Measurements from ENCODE around the gene USP7.

Gene USP7

GRCh38 chr16:8951447-8952280 lies 12.0 kb downstream of the USP7 start:
- Histone ChIP-seq H3F3A (ENCODE audit: control insufficient read depth, insufficient read depth) (peaks cover 26% of the 10 kb centered on the region), H3K36me3 (ENCODE audit: control insufficient read depth, low read length) (no peaks in the 10 kb centered on the region; the same call in 1 of the 2 replicates), H4K20me1 (ENCODE audit: control insufficient read depth, insufficient read depth, low read depth, low read length) (peaks cover 60% of the 10 kb centered on the region), H3K9me3 (ENCODE audit: control insufficient read depth, insufficient read depth, low read length) (no peaks in the 10 kb centered on the region), H3K27me3 (ENCODE audit: control insufficient read depth, low read length) (no peaks in the 10 kb centered on the region), H3K4me1 (ENCODE audit: control insufficient read depth, low read length) (peaks cover 96% of the 10 kb centered on the region), H3K9me2 (replicated peaks; ENCODE audit: control insufficient read depth, low read length) (no peaks in the 10 kb centered on the region), H3K27ac (ENCODE audit: low read depth, low read length) (peak overlapping the region; percentile 65), H3K4me3 (ENCODE audit: low read length) (peak overlapping the region; percentile 63), H3K4me2 (ENCODE audit: low read length) (peak overlapping the region; percentile 100), H3K79me2 (ENCODE audit: control insufficient read depth, low read length) (peaks cover 96% of the 10 kb centered on the region)
- no peak for TF ChIP-seq EZH2phosphoT487 (IDR thresholded peaks at IDR 0.05; ENCODE audit: borderline replicate concordance, low read length)
- no peak for TF ChIP-seq CTCF (IDR thresholded peaks at IDR 0.05; ENCODE audit: low read depth, low read length, poor library complexity, severe bottlenecking)

- peak overlapping the region; percentile 100 for H3K4me2 ChIP-seq (ENCODE audit: low read length)
Measured at GRCh38 chr16:8950580-8951077, 13.1 kb downstream of the USP7 start.

GRCh38 chr16:8949536-8950418 lies 13.9 kb downstream of the USP7 start:
- Histone ChIP-seq H3K4me2 (ENCODE audit: low read length) (peak overlapping the region; percentile 100), H4K20me1 (ENCODE audit: control insufficient read depth, insufficient read depth, low read depth, low read length) (peaks cover 66% of the 10 kb centered on the region)
- TF ChIP-seq CTCF (IDR thresholded peaks at IDR 0.05; ENCODE audit: low read depth, low read length, poor library complexity, severe bottlenecking) (no peak), EZH2phosphoT487 (IDR thresholded peaks at IDR 0.05; ENCODE audit: borderline replicate concordance, low read length) (no peak)

More at GRCh38 chr16:8950580-8951077, 13.1 kb downstream of the USP7 start:
- Histone ChIP-seq H3K4me1 (ENCODE audit: control insufficient read depth, low read length) (peaks cover 96% of the 10 kb centered on the region), H3K27me3 (ENCODE audit: control insufficient read depth, low read length) (no peaks in the 10 kb centered on the region), H4K20me1 (ENCODE audit: control insufficient read depth, insufficient read depth, low read depth, low read length) (peaks cover 61% of the 10 kb centered on the region), H3K79me2 (ENCODE audit: control insufficient read depth, low read length) (peaks cover 96% of the 10 kb centered on the region), H3F3A (ENCODE audit: control insufficient read depth, insufficient read depth) (peaks cover 35% of the 10 kb centered on the region), H3K9me2 (replicated peaks; ENCODE audit: control insufficient read depth, low read length) (no peaks in the 10 kb centered on the region), H3K36me3 (ENCODE audit: control insufficient read depth, low read length) (no peaks in the 10 kb centered on the region; the same call in 1 of the 2 replicates), H3K9me3 (ENCODE audit: control insufficient read depth, insufficient read depth, low read length) (no peaks in the 10 kb centered on the region), H3K27ac (ENCODE audit: low read depth, low read length) (peak overlapping the region; percentile 65; the same call in 1 of the 2 replicates), H3K4me3 (ENCODE audit: low read length) (peak overlapping the region; percentile 63)
- TF ChIP-seq EZH2phosphoT487 (IDR thresholded peaks at IDR 0.05; ENCODE audit: borderline replicate concordance, low read length) (no peak), CTCF (IDR thresholded peaks at IDR 0.05; ENCODE audit: low read depth, low read length, poor library complexity, severe bottlenecking) (no peak)

More at GRCh38 chr16:8949536-8950418, 13.9 kb downstream of the USP7 start:
- no peaks in the 10 kb centered on the region for H3K27me3 ChIP-seq (ENCODE audit: control insufficient read depth, low read length)
- H3K36me3 ChIP-seq (ENCODE audit: control insufficient read depth, low read length): no peaks in the 10 kb centered on the region; the same call in 1 of the 2 replicates
- H3K79me2 ChIP-seq (ENCODE audit: control insufficient read depth, low read length): peaks cover 96% of the 10 kb centered on the region
- peak overlapping the region; percentile 63 for H3K4me3 ChIP-seq (ENCODE audit: low read length)
- H3K9me2 ChIP-seq (replicated peaks; ENCODE audit: control insufficient read depth, low read length): no peaks in the 10 kb centered on the region
- no peaks in the 10 kb centered on the region for H3K9me3 ChIP-seq (ENCODE audit: control insufficient read depth, insufficient read depth, low read length)
- peaks cover 96% of the 10 kb centered on the region for H3K4me1 ChIP-seq (ENCODE audit: control insufficient read depth, low read length)
- H3K27ac ChIP-seq (ENCODE audit: low read depth, low read length): peak overlapping the region; percentile 14
- peaks cover 42% of the 10 kb centered on the region for H3F3A ChIP-seq (ENCODE audit: control insufficient read depth, insufficient read depth)
